GM12892 (cell line): ENCODE data around the gene KREMEN1.
"Not testable (repeated sequence)": the region's sequence is repeated elsewhere in the genome, so short reads cannot be mapped to it uniquely, and the experiment has no call there.

Experiments
- DNase-seq: peaks from one replicate; pipeline ENCODE4 v3.0.0; 2011; ENCODE audit not compliant: insufficient read length
- FAIRE-seq: peaks from 2 replicates; lab custom pipeline; 2011; peaks lifted over from hg19 to GRCh38; lab: Jason Lieb, UNC
- POLR2A ChIP-seq: IDR thresholded peaks from 2 replicates; pipeline ENCODE4 v1.6.1; 2011; ENCODE audit warnings: low read depth, low read length, control low read depth
- POLR2AphosphoS5 ChIP-seq: IDR thresholded peaks from 2 replicates; pipeline ENCODE4 v1.6.1; 2011; ENCODE audit warnings: low read depth, low read length, control low read depth
- TAF1 ChIP-seq: IDR thresholded peaks from 2 replicates; pipeline ENCODE4 v1.6.1; 2011; ENCODE audit warnings: low read depth, mild to moderate bottlenecking, control low read depth, low read length, borderline replicate concordance

The KREMEN1 gene

GRCh38 chr22:29072193-29072978 is 449 bp upstream of the KREMEN1 start:
- TF ChIP-seq TAF1 = no peak
- no peak for TF ChIP-seq POLR2A
- TF ChIP-seq POLR2AphosphoS5 = no peak
- FAIRE-seq (peak; percentile 88), DNase-seq (peak; percentile 86)

DNA sequence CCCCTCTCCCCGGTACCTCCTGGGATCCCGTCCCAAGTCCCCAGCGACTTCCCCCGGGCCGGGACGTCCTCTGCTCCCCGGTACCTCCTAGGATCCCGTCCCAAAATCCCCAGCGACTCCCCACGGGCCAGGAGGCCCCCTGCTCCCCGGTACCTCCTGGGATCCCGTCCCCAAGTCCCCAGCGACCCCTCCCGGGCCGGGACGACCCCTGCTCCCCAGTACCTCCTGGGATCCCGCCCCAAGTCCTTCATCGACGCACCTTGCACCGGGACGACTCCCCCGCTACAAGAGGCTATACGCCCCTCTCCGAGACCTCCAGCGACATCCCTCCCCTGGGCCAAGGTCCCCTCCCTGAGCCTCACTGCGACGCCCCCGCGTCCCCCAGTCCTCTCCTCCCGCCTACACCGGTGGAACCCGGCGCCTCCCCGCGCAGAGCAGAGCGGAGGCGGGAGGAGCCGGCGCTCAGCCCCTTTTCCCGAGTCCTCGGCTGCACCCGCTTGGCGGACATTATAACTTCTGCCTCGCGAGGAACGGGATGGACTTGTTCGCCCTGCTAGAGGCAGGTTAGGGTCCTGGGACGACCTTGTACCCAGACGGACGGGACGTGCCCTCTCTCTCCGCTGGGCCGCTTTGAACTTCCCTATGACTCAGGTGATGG is 912 bp downstream of the KREMEN1 start:
- DNase-seq (no peak), FAIRE-seq (no peak)
- TF ChIP-seq TAF1 (no peak), POLR2A (no peak), POLR2AphosphoS5 (no peak)

DNA sequence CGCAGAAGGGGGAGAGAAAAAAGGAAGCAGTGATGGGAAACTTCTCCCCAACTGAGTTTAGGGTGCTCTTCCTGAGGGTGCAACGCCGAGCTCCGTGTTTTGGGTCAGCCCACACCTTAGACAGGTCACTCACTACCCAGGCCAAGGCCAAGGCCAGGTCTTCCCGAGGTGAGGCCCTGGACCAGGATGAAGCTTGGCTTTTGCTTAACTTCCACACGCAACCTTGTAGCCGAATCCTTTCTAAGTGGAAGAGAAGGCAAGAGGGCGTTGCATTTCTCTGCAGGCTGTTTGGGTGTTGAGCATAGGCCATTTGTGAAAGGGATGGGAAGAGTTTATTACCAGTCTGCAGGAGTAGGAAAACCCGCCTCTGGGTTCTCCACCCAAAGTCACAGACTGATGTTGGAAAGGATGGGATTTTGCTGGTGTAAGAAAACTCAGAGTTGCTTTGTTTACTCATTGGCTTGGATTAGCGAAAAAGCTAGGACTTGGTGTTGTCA is 1.5 kb downstream of the KREMEN1 start:
- TF ChIP-seq POLR2A (no peak), POLR2AphosphoS5 (no peak), TAF1 (no peak)
- no peak for DNase-seq
- FAIRE-seq = no peak

DNA sequence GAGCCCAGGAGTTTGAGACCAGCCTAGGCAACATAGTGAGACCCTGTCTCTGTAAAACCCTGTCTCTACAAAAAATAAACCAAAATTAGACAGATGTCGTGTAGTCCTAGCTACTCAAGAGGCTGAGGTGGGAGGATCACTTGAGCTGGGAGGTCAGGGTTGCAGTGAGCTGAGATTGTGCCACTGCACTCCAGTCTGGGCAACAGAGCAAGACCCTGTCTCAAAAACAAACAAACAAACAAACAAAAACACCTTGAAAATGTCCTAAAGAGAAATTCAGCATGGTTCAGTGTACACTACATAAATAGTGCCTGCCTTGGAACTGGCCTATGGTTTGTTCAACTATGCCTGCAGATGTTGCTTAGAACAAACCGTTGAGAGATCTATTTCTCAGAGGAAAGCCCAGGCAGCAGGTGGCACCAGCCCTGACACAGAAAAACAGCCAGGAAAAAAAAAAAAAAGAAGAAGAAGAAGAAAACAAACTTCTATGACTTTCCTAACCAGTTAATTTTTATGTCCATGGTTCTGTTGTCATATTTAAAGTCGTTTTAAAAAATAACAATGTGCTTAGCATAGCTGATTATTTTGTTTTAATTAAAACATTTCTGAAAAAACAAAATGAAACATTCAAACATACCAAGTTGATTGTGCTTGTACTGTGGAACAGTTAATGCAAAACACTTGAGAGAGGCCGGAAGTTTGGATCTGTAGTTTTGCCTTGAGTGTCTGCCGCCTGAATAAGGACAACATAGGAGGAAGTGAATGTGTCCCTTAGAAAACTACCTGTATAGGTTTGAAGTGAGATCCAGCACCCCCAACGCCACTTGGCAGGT is 5.4 kb downstream of the KREMEN1 start:
- no peak for FAIRE-seq
- no peak for TF ChIP-seq TAF1
- TF ChIP-seq POLR2AphosphoS5 = no peak
- TF ChIP-seq POLR2A = no peak

DNA sequence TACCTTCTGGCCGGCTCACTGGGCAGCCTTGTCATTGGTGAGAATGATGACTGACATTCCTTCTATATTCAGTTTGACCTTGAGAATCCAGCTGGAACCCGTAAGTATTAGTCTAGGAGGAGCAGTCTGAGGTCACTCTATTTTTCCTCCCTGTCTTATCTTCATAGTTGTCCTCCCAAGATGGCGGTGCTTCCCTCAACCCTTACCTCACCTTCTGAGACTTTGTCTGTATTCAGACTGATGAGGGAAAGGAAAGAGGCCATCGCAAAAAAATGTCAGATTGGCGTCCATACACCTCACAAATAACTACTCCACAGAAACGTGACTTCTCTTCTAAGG is 6.0 kb downstream of the KREMEN1 start:
- TF ChIP-seq POLR2AphosphoS5 (no peak), TAF1 (no peak), POLR2A (no peak)
- DNase-seq = no peak
- FAIRE-seq = no peak

More for the DNA sequence above, 5.4 kb downstream of the KREMEN1 start:
- DNase-seq = no peak

GRCh38 chr22:29079218-29079901 is 6.5 kb downstream of the KREMEN1 start:
- FAIRE-seq (no peak), DNase-seq (no peak)
- TF ChIP-seq POLR2AphosphoS5 (no peak), TAF1 (no peak), POLR2A (no peak)

- no peak for DNase-seq
- no peak for FAIRE-seq
- no peak for TF ChIP-seq POLR2A
- no peak for TF ChIP-seq TAF1
- TF ChIP-seq POLR2AphosphoS5 = no peak
Measured at GRCh38 chr22:29080106-29080975, 7.5 kb downstream of the KREMEN1 start.

DNA sequence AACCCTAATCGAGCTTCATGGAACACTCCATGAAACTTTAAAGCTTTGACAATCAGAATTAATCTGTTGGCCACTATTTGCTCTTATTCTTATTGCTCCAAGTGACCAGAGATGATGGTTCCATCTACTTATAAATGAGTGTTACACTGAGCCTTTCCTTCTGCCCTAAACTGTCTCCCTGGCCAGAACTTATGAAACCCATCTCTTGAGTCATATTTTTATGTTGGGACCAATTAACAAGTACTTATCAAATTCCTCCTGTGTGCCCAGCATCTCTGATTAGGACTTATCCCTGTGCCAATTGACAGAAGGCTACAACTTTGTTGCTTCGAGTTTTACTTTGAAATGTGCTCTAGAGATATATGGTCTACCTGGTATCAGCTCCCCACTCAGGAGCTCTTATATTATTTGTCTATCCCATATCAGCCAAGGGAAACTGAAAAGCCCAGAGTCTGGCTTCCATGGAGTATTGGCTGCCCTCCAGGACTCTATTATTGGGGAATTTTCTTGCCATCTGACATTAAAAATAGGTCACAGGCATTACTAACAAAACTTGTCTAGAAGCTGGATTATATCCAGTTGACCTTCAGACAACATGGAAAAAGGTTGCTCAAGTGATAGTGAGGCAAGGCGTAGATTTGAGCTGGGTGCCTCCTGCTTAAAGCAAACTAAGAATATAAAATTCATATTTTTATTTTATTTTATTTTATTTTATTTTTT is 8.8 kb downstream of the KREMEN1 start:
- TF ChIP-seq POLR2AphosphoS5 = no peak
- no peak for TF ChIP-seq POLR2A
- TF ChIP-seq TAF1 = no peak
- FAIRE-seq (no peak), DNase-seq (no peak)

GRCh38 chr22:29082826-29083545 is 10.2 kb downstream of the KREMEN1 start:
- no peak for FAIRE-seq
- TF ChIP-seq POLR2AphosphoS5 = no peak
- no peak for TF ChIP-seq POLR2A
- TF ChIP-seq TAF1 = no peak

GRCh38 chr22:29083576-29083932 is 10.7 kb downstream of the KREMEN1 start:
- DNase-seq = not testable (repeated sequence)

More at GRCh38 chr22:29082826-29083545, 10.2 kb downstream of the KREMEN1 start:
- no peak for DNase-seq

More at GRCh38 chr22:29083576-29083932, 10.7 kb downstream of the KREMEN1 start:
- not testable (repeated sequence) for FAIRE-seq
